ENCODE measurements around the gene SIDT2. TPM values are rescaled to one million over a fixed set of nuclear protein-coding genes. Genes with fewer than 3 reads are reported as not detected.
"Not testable (repeated sequence)": the region's sequence is repeated elsewhere in the genome, so short reads cannot be mapped to it uniquely, and the experiment has no call there.

Gene SIDT2
- total RNA-seq, 1 donor from 2014 or later, result 25.3 TPM

GRCh38 chr11:117171007-117171403 is 7.5 kb upstream of the SIDT2 start:
- intact Hi-C loops (cut with DNase I), result no loop called here
- DNase-seq (ENCODE audit: low spot score), result no peak

GRCh38 chr11:117171404-117172061 is 7.0 kb upstream of the SIDT2 start:
- DNase-seq (ENCODE audit: low spot score), result no peak
- intact Hi-C loops (cut with DNase I), result no loop called here

GRCh38 chr11:117172724-117173421 is 5.7 kb upstream of the SIDT2 start:
- intact Hi-C loops (cut with DNase I), result no loop called here
- no peak for DNase-seq (ENCODE audit: low spot score)

GRCh38 chr11:117175104-117175503 is 3.4 kb upstream of the SIDT2 start:
- no peak for DNase-seq (ENCODE audit: low spot score)
- intact Hi-C loops (cut with DNase I), result no loop called here

- DNase-seq (ENCODE audit: low spot score), result no peak
- intact Hi-C loops (cut with DNase I), result no loop called here
These were observed 2.8 kb upstream of the SIDT2 start for GRCh38 chr11:117175781-117176180.

GRCh38 chr11:117176186-117176585 is 2.4 kb upstream of the SIDT2 start:
- intact Hi-C loops (cut with DNase I), result no loop called here
- no peak for DNase-seq (ENCODE audit: low spot score)

GRCh38 chr11:117177534-117178209 is 871 bp upstream of the SIDT2 start:
- DNase-seq (ENCODE audit: low spot score), result no peak

GRCh38 chr11:117179048-117179999 is 781 bp downstream of the SIDT2 start:
- no peak for DNase-seq (ENCODE audit: low spot score)
- intact Hi-C loops (cut with DNase I), result loop anchor here (2.0 kb wide), 2 partner anchors 35 to 45 kb away; partner anchors contain the start of gene PAFAH1B2

More at GRCh38 chr11:117177534-117178209, 871 bp upstream of the SIDT2 start:
- intact Hi-C loops (cut with DNase I), result loop anchor here (2.0 kb wide), 2 partner anchors 33 to 47 kb away; partner anchors contain the start of gene PAFAH1B2

- intact Hi-C loops (cut with DNase I), result no loop called here
- no peak for DNase-seq (ENCODE audit: low spot score)
These were observed 1.5 kb downstream of the SIDT2 start for GRCh38 chr11:117180020-117180419.

- no peak for DNase-seq (ENCODE audit: low spot score)
- intact Hi-C loops (cut with DNase I), result no loop called here
These were observed 2.4 kb downstream of the SIDT2 start for GRCh38 chr11:117180661-117181585.

- DNase-seq (ENCODE audit: low spot score), result peak; percentile 31
- intact Hi-C loops (cut with DNase I), result no loop called here
These were observed 3.3 kb downstream of the SIDT2 start for GRCh38 chr11:117181586-117182550.

- DNase-seq (ENCODE audit: low spot score), result peak; percentile 26
- intact Hi-C loops (cut with DNase I), result no loop called here
These were observed 4.0 kb downstream of the SIDT2 start for GRCh38 chr11:117182551-117182935.

GRCh38 chr11:117183178-117183577 is 4.6 kb downstream of the SIDT2 start:
- peak; percentile 43 for DNase-seq (ENCODE audit: low spot score)
- intact Hi-C loops (cut with DNase I), result not testable (repeated sequence)

GRCh38 chr11:117183724-117184349 is 5.3 kb downstream of the SIDT2 start:
- DNase-seq (ENCODE audit: low spot score), result peak; percentile 55
- intact Hi-C loops (cut with DNase I), result no loop called here

- intact Hi-C loops (cut with DNase I), result no loop called here
- peak; percentile 35 for DNase-seq (ENCODE audit: low spot score)
These were observed 7.3 kb downstream of the SIDT2 start for GRCh38 chr11:117185736-117186430.

- DNase-seq (ENCODE audit: low spot score), result peak; percentile 66
- intact Hi-C loops (cut with DNase I), result no loop called here
These were observed 7.9 kb downstream of the SIDT2 start for GRCh38 chr11:117186431-117186761.
